WTC11 (cell line): ENCODE measurements around the gene MELK. TPM values are rescaled to one million over a fixed set of nuclear protein-coding genes. Genes with fewer than 3 reads are reported as not detected.

Experiments used
- ATAC-seq: fragments of 200-7000 bp; cut with Tn5 transposase; 2 replicates; pipeline ENCODE4 v1.10.0; 2021; ENCODE audit warnings: mild to moderate bottlenecking, moderate library complexity
- CTCF ChIA-PET: fragments of 300-600 bp; sonication (Branson Sonifier 250); formaldehyde crosslinking; loops from one replicate; lab custom pipeline; 2021; ENCODE audit warnings: antibody characterized with exemption; lab: Charles Lee
- POLR2A ChIA-PET: fragments of 350-600 bp; sonication (Branson Sonifier 250); formaldehyde crosslinking; loops from one replicate; lab custom pipeline; 2021; ENCODE audit warnings: antibody characterized with exemption; lab: Charles Lee
- DNase-seq: peaks from one replicate; pipeline ENCODE4 v3.0.0; 2021; ENCODE audit warnings: low spot score
- H3K27ac Mint-ChIP-seq: 2 replicates; pipeline ENCODE4 v1.8.0; 2021; ENCODE audit warnings: mixed read lengths
- H3K27me3 Mint-ChIP-seq: 2 replicates; pipeline ENCODE4 v1.8.0; 2021; ENCODE audit warnings: low read depth, mild to moderate bottlenecking, moderate library complexity, mixed read lengths
- H3K36me3 Mint-ChIP-seq: 2 replicates; pipeline ENCODE4 v1.8.0; 2021; ENCODE audit warnings: mixed read lengths
- H3K4me1 Mint-ChIP-seq: 2 replicates; pipeline ENCODE4 v1.8.0; 2022; ENCODE audit warnings: mixed read lengths
- H3K4me3 Mint-ChIP-seq: 2 replicates; pipeline ENCODE4 v1.8.0; 2021; ENCODE audit warnings: mild to moderate bottlenecking, moderate library complexity, mixed read lengths
- H3K9me3 Mint-ChIP-seq: 2 replicates; pipeline ENCODE4 v1.8.0; 2021; ENCODE audit warnings: mixed read lengths
- ATF2 ChIP-seq: sonication (generic); formaldehyde crosslinking; IDR thresholded peaks from 2 replicates; pipeline ENCODE4 v1.8.1; 2022; ENCODE audit warnings: low read depth, missing genetic modification reagents, borderline replicate concordance
- ATF3 ChIP-seq: sonication (generic); formaldehyde crosslinking; conservative IDR thresholded peaks from 2 replicates; pipeline ENCODE4 v1.8.1; 2022; ENCODE audit warnings: mild to moderate bottlenecking, missing genetic modification reagents
- ATF6 ChIP-seq: sonication (generic); formaldehyde crosslinking; IDR thresholded peaks from 2 replicates; pipeline ENCODE4 v1.8.1; 2023; ENCODE audit warnings: mild to moderate bottlenecking, missing genetic modification reagents
- FOXJ3 ChIP-seq: sonication (generic); formaldehyde crosslinking; IDR thresholded peaks from 2 replicates; pipeline ENCODE4 v1.9.0; 2021; ENCODE audit warnings: missing genetic modification reagents, mild to moderate bottlenecking, borderline replicate concordance
- FOXP1 ChIP-seq: sonication (generic); formaldehyde crosslinking; IDR thresholded peaks from 2 replicates; pipeline ENCODE4 v1.8.0; 2022; ENCODE audit warnings: missing genetic modification reagents, mild to moderate bottlenecking, moderate library complexity, borderline replicate concordance
- IRF1 ChIP-seq: sonication (generic); formaldehyde crosslinking; IDR thresholded peaks from 2 replicates; pipeline ENCODE4 v1.8.0; 2023; ENCODE audit warnings: missing genetic modification reagents
- MXD4 ChIP-seq: fragments of 250-450 bp; sonication (Bioruptor Pico); IDR thresholded peaks from 2 replicates; pipeline ENCODE4 v1.8.0; 2021; ENCODE audit warnings: mild to moderate bottlenecking, moderate library complexity, borderline replicate concordance
- NR1H2 ChIP-seq: sonication (generic); formaldehyde crosslinking; IDR thresholded peaks from 2 replicates; pipeline ENCODE4 v1.9.0; 2021; ENCODE audit warnings: mild to moderate bottlenecking, moderate library complexity, missing genetic modification reagents
- PRRX2 ChIP-seq: fragments of 250-450 bp; sonication (Bioruptor Pico); IDR thresholded peaks from 2 replicates; pipeline ENCODE4 v1.8.0; 2021; ENCODE audit warnings: mild to moderate bottlenecking
- RELA ChIP-seq: sonication (generic); formaldehyde crosslinking; IDR thresholded peaks from 2 replicates; pipeline ENCODE4 v1.8.1; 2022; ENCODE audit warnings: missing genetic modification reagents, mild to moderate bottlenecking, borderline replicate concordance
- ZBTB43 ChIP-seq: sonication (generic); formaldehyde crosslinking; IDR thresholded peaks from 2 replicates; pipeline ENCODE4 v1.8.1; 2023; ENCODE audit warnings: mild to moderate bottlenecking, missing genetic modification reagents
- ZMAT4 ChIP-seq: fragments of 250-450 bp; sonication (Bioruptor Pico); IDR thresholded peaks from 2 replicates; pipeline ENCODE4 v1.9.0; 2021; ENCODE audit warnings: mild to moderate bottlenecking
- ZNF317 ChIP-seq: sonication (generic); formaldehyde crosslinking; IDR thresholded peaks from 2 replicates; pipeline ENCODE4 v1.8.1; 2023; ENCODE audit warnings: low read depth, mild to moderate bottlenecking, moderate library complexity, missing genetic modification reagents, borderline replicate concordance
- ZNF671 ChIP-seq: fragments of 250-450 bp; sonication (Bioruptor Pico); IDR thresholded peaks from 2 replicates; pipeline ENCODE4 v1.8.0; 2021; ENCODE audit warnings: mild to moderate bottlenecking
- total RNA-seq: library from RNA; stranded (reverse); gene quantifications from 3 replicates; pipeline ENCODE4 v1.2.3, GENCODE V29; 2021
- TF ChIP-seq, protein P1 (sequence below): fragments of 250-450 bp; sonication (Bioruptor Pico); conservative IDR thresholded peaks from 2 replicates; pipeline ENCODE4 v1.9.0; 2021; ENCODE audit warnings: mild to moderate bottlenecking

The MELK gene
- total RNA-seq, 1 experiment from 2014 or later, result 53.2 TPM

- TF ChIP-seq, protein P1, sequence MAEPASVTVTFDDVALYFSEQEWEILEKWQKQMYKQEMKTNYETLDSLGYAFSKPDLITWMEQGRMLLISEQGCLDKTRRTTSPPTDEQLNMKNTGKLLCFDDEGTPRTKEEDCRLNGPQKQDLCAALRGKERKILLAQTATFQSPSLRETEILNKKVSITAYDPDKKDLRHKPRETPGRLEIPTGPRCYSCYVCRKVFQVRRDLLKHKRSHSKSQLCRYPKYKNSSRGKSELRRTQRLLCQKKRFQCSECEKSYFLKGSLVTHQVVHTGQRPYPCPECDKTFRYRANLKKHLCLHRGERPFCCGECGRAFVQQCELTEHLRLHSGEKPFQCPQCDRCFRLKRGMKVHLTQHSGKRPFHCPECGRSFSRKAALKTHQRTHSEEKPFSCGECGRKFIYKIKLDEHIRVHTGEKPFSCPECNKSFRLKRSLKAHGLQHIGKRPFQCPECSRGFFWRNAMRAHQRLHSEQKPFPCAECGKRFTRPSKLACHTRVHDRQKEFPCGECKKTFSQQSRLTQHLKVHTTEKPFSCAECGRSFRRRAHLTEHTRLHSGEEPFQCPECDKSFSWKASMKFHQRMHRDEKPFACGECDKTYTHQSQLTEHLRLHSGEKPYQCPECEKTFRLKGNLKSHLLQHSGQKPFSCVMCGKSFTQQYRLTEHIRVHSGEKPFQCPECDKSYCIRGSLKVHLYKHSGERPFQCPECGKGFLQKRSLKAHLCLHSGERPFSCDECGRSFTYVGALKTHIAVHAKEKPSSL (CRISPR knock-in tag), result no peak
- TF ChIP-seq MXD4 (CRISPR knock-in tag) (no peak), RELA (no peak)
Measured at GRCh38 chr9:36676778-36677485, 104.2 kb downstream of the MELK start (continued).

- Mint-ChIP-seq H3K4me3 (no peak overlapping the region), H3K27me3 (no peaks in the 10 kb centered on the region)
- no peak for DNase-seq
- TF ChIP-seq ATF3 (CRISPR knock-in tag), result no peak
- TF ChIP-seq, all 79 proteins: peak for 0
- no peaks in the 10 kb centered on the region; the same call in 1 of the 2 replicates for H3K4me1 Mint-ChIP-seq
- no peak overlapping the region for H3K27ac Mint-ChIP-seq
- ChIA-PET POLR2A (no interaction called here), CTCF (no interaction called here)
- peaks cover 63% of the 10 kb centered on the region for H3K36me3 Mint-ChIP-seq
- H3K9me3 Mint-ChIP-seq, result peaks cover 26% of the 10 kb centered on the region
- ATAC-seq, result no peak
Measured at GRCh38 chr9:36677611-36678010, 104.9 kb downstream of the MELK start.

DNA sequence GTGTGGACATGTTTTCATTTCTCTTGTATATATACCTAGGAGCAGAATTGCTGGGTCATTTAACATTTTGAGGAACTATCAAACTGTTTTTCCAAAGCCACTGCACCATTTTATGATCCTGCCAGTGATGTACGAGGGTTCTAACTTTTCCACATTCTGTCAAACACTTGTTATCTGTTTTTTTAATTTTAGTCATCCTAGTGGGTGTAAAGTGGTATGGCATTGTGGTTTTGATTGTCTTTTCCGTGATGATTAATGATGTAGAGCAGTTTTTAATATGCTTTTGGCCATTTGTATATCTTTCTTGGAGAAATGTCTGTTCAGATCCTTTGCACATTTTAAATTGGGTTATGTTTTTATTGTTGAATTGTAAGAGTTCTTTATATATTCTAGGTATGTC lies 107.0 kb downstream of the MELK start:
- TF ChIP-seq FOXJ3 (CRISPR knock-in tag) (no peak), IRF1 (CRISPR knock-in tag) (no peak), ATF2 (no peak), ZMAT4 (CRISPR knock-in tag) (no peak), ATF6 (CRISPR knock-in tag) (no peak), PRRX2 (CRISPR knock-in tag) (no peak), ZBTB43 (no peak), ZNF671 (CRISPR knock-in tag) (no peak), NR1H2 (CRISPR knock-in tag) (no peak), FOXP1 (CRISPR knock-in tag) (no peak), ZNF317 (CRISPR knock-in tag) (no peak)
- H3K27ac Mint-ChIP-seq, result no peak overlapping the region
- ChIA-PET POLR2A (no interaction called here), CTCF (no interaction called here)
- peaks cover 7% of the 10 kb centered on the region for H3K4me1 Mint-ChIP-seq
- DNase-seq (no peak), ATAC-seq (no peak)
- no peaks in the 10 kb centered on the region; the same call in 1 of the 2 replicates for H3K27me3 Mint-ChIP-seq
- H3K36me3 Mint-ChIP-seq, result peaks cover 62% of the 10 kb centered on the region
- H3K9me3 Mint-ChIP-seq, result peaks cover 32% of the 10 kb centered on the region
- no peak overlapping the region for H3K4me3 Mint-ChIP-seq
